Lung (tissue), 12 donors: ENCODE data around the gene CRYGB. TPM values are rescaled to one million over a fixed set of nuclear protein-coding genes. Genes with fewer than 3 reads are reported as not detected.
"Not testable (repeated sequence)": the region's sequence is repeated elsewhere in the genome, so short reads cannot be mapped to it uniquely, and the experiment has no call there.

Experiments
- ATAC-seq: fragments of 200-7000 bp; cut with Tn5 transposase; one replicate; pipeline ENCODE4 v1.9.1; 2020; ENCODE audit warnings: moderate number of reproducible peaks; ENCODE audit not compliant: insufficient read depth, low FRiP score
- DNase-seq, 3 donors: peaks; one replicate each; pipeline ENCODE4 v3.0.0-alpha.2; 2013 to 2017
- H3K27ac ChIP-seq, 2 donors: one replicate each; pipeline ENCODE4 v1.5.1; 2013; ENCODE audit warnings: mild to moderate bottlenecking in 2 of 2, moderate library complexity in 2 of 2, control low read depth in 1 of 2, inconsistent platforms in 1 of 2, low read depth in 1 of 2, low read length in 1 of 2
- H3K27me3 ChIP-seq, 3 donors: one replicate each; pipeline ENCODE4 v1.5.1; 2013; ENCODE audit warnings: low read length in 2 of 3; ENCODE audit not compliant: control insufficient read depth in 3 of 3, insufficient read depth in 3 of 3
- H3K36me3 ChIP-seq, 4 donors: one replicate each; pipeline ENCODE4 v1.5.1; 2013; ENCODE audit warnings: low read length in 4 of 4, mild to moderate bottlenecking in 1 of 4, moderate library complexity in 1 of 4; ENCODE audit not compliant: control insufficient read depth in 4 of 4, insufficient read depth in 4 of 4
- H3K4me1 ChIP-seq, 5 donors: one replicate each; pipeline ENCODE4 v1.5.1; 2013; ENCODE audit warnings: low read length in 5 of 5, mild to moderate bottlenecking in 2 of 5, moderate library complexity in 1 of 5; ENCODE audit not compliant: control insufficient read depth in 5 of 5, insufficient read depth in 5 of 5
- H3K4me3 ChIP-seq: one replicate; pipeline ENCODE4 v1.5.1; 2013; ENCODE audit warnings: mild to moderate bottlenecking, control low read depth, moderate library complexity
- H3K9ac ChIP-seq, 2 donors: one replicate each; pipeline ENCODE4 v1.5.1; 2013; ENCODE audit warnings: low read length in 2 of 2, control low read depth in 1 of 2; ENCODE audit not compliant: insufficient read depth in 1 of 2
- H3K9me3 ChIP-seq, 4 donors: one replicate each; pipeline ENCODE4 v1.5.1; 2013; ENCODE audit warnings: low read length in 3 of 4, mild to moderate bottlenecking in 1 of 4, moderate library complexity in 1 of 4; ENCODE audit not compliant: control insufficient read depth in 4 of 4, insufficient read depth in 3 of 4
- WGBS, 2 donors: extraction: QIAGEN DNeasy Blood & Tissue Kit; methylation state at CpG; one replicate each; pipeline ENCODE4 v1.1.7; 2013; 5-methylcytosine and 5-hydroxymethylcytosine counted together
- polyA plus RNA-seq, 2 donors: library from polyadenylated mRNA; stranded (reverse); fragments of 200-250 nt; gene quantifications; one replicate each; pipeline ENCODE4 v1.2.1, GENCODE V29; 2013
- total RNA-seq, 2 donors: library from RNA; depleted of rRNA in 1 of 2; stranded (reverse); fragments of >200 nt in 1 of 2; gene quantifications; one replicate each; pipeline ENCODE4 v1.2.1, GENCODE V29; 2014 to 2021
- TF ChIP-seq, protein P1 (sequence below): IDR thresholded peaks from 2 replicates; pipeline ENCODE4 v1.5.1; 2012; ENCODE audit warnings: mild to moderate bottlenecking; ENCODE audit errors: control extremely low read depth, extremely low read depth
- donor health status: control.
- donor health status: control.
- donor health status: Bipolar disorder and iron deficiency.
- donor health status: healthy.
- donor health status: DM: yes; HTN: yes; CAD: no.

CRYGB gene
- total and polyA plus RNA-seq, 4 donors = not detected

DNA sequence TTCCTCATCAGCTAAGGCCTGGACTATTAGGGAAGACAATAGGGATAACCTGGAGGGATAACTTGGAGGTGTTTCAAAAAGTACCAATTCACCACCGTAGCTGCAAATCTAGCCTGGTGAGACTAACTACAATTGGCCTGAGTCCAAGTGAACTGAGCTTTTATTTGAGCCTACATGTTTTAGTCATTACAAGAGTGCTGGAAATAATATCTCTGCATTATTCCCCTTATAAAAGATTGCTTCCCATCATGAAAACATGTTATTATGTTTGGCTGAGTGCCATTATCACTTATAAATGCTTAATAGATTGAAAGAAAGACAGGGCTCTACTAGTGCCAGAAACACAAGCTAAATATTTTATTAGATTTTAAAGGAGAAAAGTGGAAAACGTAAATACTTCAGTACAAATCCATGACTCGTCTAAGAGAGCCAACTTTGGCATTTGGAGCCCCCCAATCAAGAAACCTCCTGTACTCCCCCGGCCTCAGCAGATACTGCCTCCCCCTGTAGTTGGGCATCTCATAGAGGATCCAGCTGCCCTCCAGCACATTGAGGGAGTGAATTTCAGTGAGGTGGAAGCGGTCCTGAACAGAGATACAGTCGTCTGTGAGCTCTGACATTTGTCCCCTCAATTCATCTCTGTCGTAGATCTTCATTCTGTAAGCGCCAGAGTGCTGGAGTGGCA is 3.6 kb downstream of the CRYGB start:
- WGBS, 2 donors = 41 to 71% methylated on average over 8 of the region's 8 CpGs
- peaks cover 0 to 6% (median 0%) of the 10 kb centered on the region in 4 donors for H3K9me3 ChIP-seq
- no peaks in the 10 kb centered on the region for H3K36me3 ChIP-seq
- ATAC-seq (no peak), DNase-seq (peak in 2 of 3 donors; percentile 26 to 60)
- H3K9ac ChIP-seq = no peak overlapping the region
- no peak overlapping the region for H3K27ac ChIP-seq
- H3K27me3 ChIP-seq = no peaks in the 10 kb centered on the region
- H3K4me3 ChIP-seq = no peak overlapping the region
- no peaks in the 10 kb centered on the region for H3K4me1 ChIP-seq
- TF ChIP-seq, protein P1, sequence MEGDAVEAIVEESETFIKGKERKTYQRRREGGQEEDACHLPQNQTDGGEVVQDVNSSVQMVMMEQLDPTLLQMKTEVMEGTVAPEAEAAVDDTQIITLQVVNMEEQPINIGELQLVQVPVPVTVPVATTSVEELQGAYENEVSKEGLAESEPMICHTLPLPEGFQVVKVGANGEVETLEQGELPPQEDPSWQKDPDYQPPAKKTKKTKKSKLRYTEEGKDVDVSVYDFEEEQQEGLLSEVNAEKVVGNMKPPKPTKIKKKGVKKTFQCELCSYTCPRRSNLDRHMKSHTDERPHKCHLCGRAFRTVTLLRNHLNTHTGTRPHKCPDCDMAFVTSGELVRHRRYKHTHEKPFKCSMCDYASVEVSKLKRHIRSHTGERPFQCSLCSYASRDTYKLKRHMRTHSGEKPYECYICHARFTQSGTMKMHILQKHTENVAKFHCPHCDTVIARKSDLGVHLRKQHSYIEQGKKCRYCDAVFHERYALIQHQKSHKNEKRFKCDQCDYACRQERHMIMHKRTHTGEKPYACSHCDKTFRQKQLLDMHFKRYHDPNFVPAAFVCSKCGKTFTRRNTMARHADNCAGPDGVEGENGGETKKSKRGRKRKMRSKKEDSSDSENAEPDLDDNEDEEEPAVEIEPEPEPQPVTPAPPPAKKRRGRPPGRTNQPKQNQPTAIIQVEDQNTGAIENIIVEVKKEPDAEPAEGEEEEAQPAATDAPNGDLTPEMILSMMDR = no peak

DNA sequence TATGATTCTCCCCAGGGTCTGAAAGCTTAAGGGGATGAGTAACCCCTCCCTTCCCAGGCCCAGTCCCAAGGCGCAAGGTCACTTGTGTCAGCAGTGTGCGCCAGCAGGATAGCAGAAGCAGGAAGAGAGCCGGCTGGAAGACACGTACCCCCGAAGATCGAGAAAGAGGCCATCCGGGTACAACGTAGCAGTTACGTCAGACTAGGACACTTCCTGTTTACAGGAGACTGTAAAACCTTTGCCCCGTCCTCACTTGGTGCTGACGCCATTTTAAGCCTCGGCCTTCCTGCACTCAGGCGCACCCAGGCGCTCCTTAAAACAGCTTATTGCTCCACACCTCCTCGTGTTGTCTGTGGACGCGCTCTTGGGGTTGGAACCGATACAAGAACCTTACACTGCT is 6.5 kb downstream of the CRYGB start:
- TF ChIP-seq, protein P1 = no peak
- Histone ChIP-seq H3K4me1 (no peaks in the 10 kb centered on the region), H3K27me3 (no peaks in the 10 kb centered on the region), H3K4me3 (no peak overlapping the region), H3K27ac (no peak overlapping the region), H3K36me3 (no peaks in the 10 kb centered on the region), H3K9me3 (peaks cover 0 to 5% (median 0%) of the 10 kb centered on the region in 4 donors), H3K9ac (no peak overlapping the region)
- DNase-seq = no peak
- ATAC-seq = no peak
- 76 to 80% methylated on average over 18 of the region's 18 CpGs for WGBS, 2 donors

DNA sequence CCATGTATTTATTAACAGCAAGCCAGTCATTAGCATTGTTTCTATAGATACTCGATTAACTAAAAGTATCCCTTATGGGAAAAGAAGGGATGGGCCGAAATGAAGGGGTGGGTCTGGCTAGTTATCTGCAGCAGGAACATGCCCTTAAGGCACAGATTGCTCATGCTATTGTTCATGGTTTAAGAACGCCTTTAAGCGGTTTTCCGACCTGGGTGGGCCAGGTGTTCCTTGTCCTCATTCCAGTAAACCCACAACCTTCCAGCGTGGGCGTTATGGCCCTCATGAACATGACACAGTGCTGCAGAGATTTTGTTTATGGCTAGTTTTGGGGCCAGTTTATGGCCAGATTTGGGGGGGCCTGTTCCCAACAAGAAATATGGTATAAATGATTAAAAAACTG is 7.6 kb downstream of the CRYGB start:
- H3K27me3 ChIP-seq, H3K9me3 ChIP-seq, H3K4me3 ChIP-seq, H3K36me3 ChIP-seq, DNase-seq, H3K4me1 ChIP-seq, H3K9ac ChIP-seq, ATAC-seq, H3K27ac ChIP-seq: not testable (repeated sequence)
- 95 to 96% methylated on average over 7 of the region's 7 CpGs for WGBS, 2 donors

DNA sequence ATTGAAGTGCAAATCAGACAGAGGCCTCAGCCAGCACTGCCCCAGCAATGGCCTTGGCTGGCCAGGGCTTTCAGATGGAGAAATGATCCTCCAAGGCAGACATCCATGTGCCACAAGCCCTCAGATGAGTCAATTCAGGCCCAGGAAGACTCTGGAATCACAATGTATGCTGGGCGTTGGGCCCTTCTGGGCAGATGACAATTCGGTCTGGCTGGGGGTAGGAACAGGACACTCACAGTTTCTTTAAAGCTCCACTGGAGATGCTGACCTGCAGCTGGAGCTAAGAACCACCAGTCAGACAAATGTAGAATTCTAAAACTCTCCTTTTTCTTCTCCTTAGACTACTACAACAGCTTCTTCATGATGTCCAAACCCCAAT is 9.3 kb downstream of the CRYGB start:
- TF ChIP-seq, protein P1 = no peak
- no peaks in the 10 kb centered on the region for H3K36me3 ChIP-seq
- peaks cover 0 to 5% (median 0%) of the 10 kb centered on the region in 4 donors for H3K9me3 ChIP-seq
- peak overlapping the region in 1 of 2 donors; percentile 24 for H3K27ac ChIP-seq
- no peak overlapping the region for H3K4me3 ChIP-seq
- no peak overlapping the region for H3K9ac ChIP-seq
- ATAC-seq = no peak
- DNase-seq = no peak
- no peaks in the 10 kb centered on the region for H3K4me1 ChIP-seq
- WGBS, 2 donors = 93 to 95% methylated on average over 2 of the region's 2 CpGs
- H3K27me3 ChIP-seq = no peaks in the 10 kb centered on the region
